GM18511 (cell line): ENCODE results near the gene PDCD2L.
"Not testable (repeated sequence)": the region's sequence is repeated elsewhere in the genome, so short reads cannot be mapped to it uniquely, and the experiment has no call there.

ENCODE experiments used
- ATAC-seq: cut with Tn5 transposase; IDR thresholded peaks from one replicate; pipeline ENCODE4 v1.9.1; 2021; ENCODE audit warnings: mild to moderate bottlenecking, moderate library complexity; ENCODE audit not compliant: unreplicated experiment

PDCD2L gene

DNA sequence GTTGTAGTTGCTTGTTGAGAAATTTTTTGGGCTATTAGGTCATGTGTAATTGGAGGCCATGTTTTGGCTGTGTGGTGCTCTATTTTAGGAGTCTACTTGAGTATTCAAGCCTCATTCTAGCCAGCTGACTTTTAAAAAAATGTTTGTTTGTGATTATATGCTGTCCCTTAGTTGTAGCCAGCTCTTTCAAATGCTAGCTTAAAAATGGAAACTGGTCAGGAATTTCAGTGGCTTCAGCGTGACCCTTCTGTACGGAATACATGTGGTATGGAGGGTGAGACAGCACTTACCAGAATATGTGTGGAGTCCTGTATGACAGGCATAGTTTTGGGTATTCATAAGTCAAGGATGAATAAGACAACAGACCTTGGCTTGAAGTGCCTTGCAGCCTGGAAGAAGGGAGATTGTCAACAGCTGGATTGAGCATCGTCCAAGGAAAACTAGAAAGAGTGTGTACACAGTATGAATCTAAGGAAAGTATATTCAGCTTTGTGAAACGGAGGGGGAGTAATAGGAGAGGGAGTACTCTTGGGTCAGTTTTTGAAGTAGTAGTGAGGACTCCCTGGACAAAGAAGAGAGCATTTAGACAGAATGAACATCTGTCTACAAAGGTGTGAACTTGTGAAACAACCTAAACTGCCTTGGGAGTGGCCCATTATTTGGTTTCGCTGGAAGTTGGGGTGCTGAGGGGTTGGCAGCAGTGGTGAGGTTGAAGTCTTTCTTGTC is 57.3 kb downstream of the PDCD2L start:
- no peak for ATAC-seq

DNA sequence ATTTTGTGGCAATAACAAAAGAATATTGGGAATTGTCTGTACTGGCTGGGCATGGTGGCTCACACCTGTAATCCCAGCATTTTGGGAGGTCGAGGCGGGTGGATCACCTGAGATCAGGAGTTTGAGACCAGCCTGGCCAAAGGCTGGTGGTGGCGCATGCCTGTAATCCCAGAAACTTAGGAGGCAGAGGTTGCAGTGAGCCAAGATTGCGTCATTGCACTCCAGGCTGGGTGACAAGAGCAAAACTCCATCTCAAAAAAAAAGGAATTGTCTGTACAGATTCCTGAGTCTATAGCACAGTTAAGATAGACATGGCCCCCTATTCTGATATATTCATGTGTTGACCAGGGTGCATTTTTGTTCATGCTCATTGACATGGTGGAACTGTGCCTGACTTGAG is 60.6 kb downstream of the PDCD2L start:
- not testable (repeated sequence) for ATAC-seq

DNA sequence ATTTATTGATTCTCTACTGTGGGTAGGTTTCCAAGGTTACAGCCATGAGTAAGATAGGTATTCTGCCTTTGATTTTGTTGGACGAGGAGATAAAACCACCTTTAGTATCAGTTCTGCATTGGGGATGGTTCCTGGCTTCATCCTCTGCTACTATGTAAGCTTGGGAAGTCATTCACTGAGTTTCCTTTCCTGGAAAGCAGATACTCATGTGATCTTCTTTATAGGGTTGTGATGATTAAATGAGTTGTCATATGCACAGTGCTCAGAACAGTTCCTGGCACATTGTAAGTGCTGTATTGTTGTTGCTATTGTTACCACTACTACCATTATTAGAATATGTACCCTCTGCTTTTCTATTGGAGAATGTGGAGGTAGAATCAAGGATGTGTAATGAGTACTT is 64.2 kb downstream of the PDCD2L start:
- no peak for ATAC-seq

DNA sequence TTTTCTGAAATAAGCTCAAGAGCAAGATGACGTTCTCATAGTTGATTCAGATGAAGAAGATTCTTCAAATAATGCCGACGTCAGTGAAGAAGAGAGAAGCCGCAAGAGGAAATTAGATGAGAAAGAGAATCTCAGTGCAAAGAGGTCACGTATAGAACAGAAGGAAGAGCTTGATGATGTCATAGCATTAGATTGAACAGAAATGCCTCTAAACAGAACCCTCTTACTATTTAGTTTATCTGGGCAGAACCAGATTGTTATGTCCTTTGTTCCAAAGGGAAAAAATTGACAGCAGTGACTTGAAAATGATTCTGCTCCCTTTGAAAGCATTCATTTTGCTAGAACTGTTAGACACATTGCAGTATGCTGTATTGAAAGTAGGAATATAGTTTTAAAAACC is 64.8 kb downstream of the PDCD2L start:
- not testable (repeated sequence) for ATAC-seq

DNA sequence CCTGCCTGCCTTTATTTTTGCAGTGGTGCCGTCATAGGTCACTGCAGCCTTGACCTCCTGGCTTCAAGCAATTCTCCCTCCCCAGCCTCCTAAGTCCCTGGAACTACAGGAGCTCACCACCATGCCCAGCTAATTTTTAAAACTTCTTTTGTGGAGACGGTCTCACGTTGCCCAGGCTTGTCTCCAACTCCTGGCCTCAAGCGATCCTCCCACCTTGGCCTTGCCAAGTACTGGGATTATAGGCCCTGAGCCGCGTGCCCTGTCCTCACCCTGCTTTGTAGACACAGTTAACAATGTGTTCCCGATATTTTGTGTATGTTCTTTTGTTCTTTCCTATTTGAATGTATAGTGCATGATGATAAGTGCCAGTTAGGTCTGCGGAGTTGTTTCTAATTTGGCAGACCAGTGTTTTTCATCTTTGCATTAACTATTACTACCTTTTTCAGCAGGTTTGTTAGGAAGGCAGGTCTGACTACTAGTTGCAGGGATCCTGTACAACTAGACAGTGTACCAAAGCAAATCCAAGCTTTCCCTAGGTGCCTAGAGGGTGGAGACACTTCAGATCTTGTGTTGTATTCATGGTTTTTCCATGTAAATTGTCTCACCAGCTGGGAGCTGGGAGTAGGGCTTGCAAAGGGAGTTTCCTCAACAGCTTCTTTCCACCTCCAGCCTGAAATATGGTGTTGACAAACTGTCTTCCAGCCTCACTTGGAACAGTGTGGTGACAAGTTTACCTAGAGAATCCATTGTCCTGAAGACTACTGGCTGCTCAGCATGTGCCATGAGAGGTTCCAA is 67.9 kb downstream of the PDCD2L start:
- no peak for ATAC-seq

DNA sequence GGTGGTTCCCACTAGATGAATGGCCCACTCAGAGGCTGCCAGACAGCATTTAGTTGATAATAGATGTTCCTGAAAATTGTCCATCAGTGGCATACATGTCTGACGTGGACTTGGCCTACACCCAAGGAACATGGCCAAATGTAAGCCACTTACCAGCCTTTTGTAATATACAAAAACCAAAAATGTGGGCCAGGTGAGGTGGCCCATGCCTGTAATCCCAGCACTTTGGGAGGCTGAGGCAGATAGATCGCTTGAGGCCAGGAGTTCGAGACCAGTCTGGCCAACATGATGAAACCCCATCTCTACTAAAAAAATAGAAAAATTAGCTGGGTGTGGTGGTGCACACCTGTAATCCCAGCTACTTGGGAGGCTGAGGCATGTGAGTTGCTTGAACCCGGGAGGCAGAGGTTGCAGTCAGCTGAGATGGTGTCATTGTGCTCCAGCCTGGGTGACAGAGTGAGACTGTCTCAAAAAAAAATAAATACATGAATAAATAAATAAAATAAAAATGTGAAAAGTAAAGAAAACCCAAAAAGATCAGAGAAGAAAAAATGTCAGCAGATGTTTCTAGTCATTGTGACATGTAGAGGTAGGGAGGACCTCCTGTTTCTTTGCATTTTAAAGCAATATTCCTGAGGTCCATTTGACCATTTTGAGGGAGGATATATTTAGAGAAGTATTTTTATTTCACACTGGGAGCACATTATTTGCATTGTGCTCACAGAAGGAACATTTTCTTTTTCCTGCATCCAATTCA is 70.2 kb downstream of the PDCD2L start:
- no peak for ATAC-seq

DNA sequence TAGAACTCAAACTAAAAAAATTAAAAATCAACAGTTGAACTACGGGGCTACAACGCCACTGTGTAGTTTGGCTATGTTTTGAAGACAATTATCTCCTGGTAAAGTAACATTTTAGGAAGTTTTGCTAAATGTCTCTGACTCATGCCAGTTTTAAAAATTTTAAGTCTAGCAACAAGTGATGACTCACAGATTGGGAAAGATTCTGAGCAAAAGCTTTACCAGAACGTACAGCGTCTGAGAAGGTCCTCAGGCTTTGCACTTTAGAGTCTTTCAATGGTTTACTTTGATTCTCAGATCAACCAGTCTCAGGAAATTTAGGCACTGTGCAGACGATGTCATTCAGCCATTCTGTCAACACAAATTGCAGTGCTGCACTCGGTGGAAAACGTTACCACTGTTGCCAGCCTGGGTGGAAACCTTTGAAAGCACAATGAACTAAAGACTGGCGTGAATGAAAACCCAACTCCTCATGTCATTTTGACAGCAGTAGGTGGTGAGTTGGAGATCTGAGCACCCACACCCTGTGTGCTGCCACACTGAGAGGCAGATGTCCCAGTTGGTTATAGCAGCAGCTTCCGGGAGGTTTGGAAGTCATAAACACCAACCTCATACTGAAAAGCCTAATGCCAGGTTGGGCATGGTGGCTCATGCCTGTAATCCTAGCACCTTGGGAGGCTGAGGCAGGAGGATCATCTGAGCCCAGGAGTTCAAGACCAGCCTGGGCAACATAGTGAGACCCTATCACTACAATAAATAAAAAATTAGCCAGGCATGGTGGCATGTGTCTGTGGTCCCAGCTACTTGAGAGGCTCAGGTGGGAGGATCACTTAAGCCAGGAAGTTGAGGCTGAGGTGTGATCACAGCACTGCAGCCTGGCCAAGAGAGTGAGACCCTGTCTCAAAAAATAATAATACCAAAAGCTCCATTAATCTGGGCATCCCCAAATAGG is 71.1 kb downstream of the PDCD2L start:
- no peak for ATAC-seq
